Esophagus squamous epithelium (tissue), 5 donors: ENCODE data around the gene SLC35F6. TPM values are rescaled to one million over a fixed set of nuclear protein-coding genes. Genes with fewer than 3 reads are reported as not detected.

Source experiments
- DNase-seq: peaks from one replicate; lab custom pipeline; 2025; lab: John Stamatoyannopoulos, UW
- H3K27ac ChIP-seq, 4 donors: fragments of 200-600 bp; sonication (generic); one replicate each; pipeline ENCODE4 v1.5.1; 2016 to 2019; ENCODE audit warnings: mild to moderate bottlenecking in 1 of 4
- H3K27me3 ChIP-seq, 4 donors: fragments of 200-600 bp; sonication (generic); 1 replicate in 3 of 4; 2 replicates in 1 of 4; pipeline versions ENCODE4 v1.5.1 to v1.6.0; 2017 to 2021; ENCODE audit warnings: antibody characterized with exemption in 1 of 4
- H3K36me3 ChIP-seq, 3 donors: fragments of 200-600 bp; sonication (generic); one replicate each; pipeline ENCODE4 v1.5.1; 2016 to 2019
- H3K4me1 ChIP-seq, 3 donors: fragments of 200-600 bp; sonication (generic); one replicate each; pipeline ENCODE4 v1.5.1; 2017 to 2019
- H3K4me3 ChIP-seq, 4 donors: fragments of 200-600 bp; sonication (generic); 1 replicate in 3 of 4; 2 replicates in 1 of 4; pipeline ENCODE4 v1.5.1; 2016 to 2019; ENCODE audit warnings: mild to moderate bottlenecking in 2 of 4, moderate library complexity in 1 of 4
- H3K9me3 ChIP-seq, 3 donors: fragments of 200-600 bp; sonication (generic); one replicate each; pipeline ENCODE4 v1.5.1; 2016 to 2019
- POLR2A ChIP-seq, 4 donors: fragments of 450-650 bp; IDR thresholded peaks; one replicate each; pipeline ENCODE4 v1.6.1; 2017; ENCODE audit warnings: antibody characterized with exemption in 4 of 4, mild to moderate bottlenecking in 4 of 4, moderate library complexity in 3 of 4
- WGBS, 2 donors: methylation state at CpG; one replicate each; pipeline ENCODE4 v1.1.5; 2018; 5-methylcytosine and 5-hydroxymethylcytosine counted together
- intact Hi-C: fragments of 100-400 bp; cut with DNase I; formaldehyde crosslinking; loops from one replicate; pipeline ENCODE4 v1.15.0; 2022
- total RNA-seq, 4 donors: library from RNA; depleted of rRNA; stranded (reverse); fragments of >200 nt; gene quantifications; one replicate each; pipeline ENCODE4 v1.1.0, GENCODE V29; 2016
- TF ChIP-seq, protein P1 (sequence below), 6 experiments: fragments of 450-650 bp in 4 of 6; fragments of 200-600 bp in 2 of 6; sonication (generic) in 2 of 6; IDR thresholded peaks; one replicate each; pipeline ENCODE4 v1.5.1; 2016 to 2019; ENCODE audit warnings: antibody characterized with exemption in 6 of 6, mild to moderate bottlenecking in 4 of 6, moderate library complexity in 4 of 6
- donor health status: DM: yes; HTN: yes; CAD: no.

Gene SLC35F6
- total RNA-seq, 4 donors from 2014 or later = 39.6 to 61.4 (median 48.0) TPM

GRCh38 chr2:26720322-26721114 lies 43.6 kb upstream of the SLC35F6 start:
- H3K27me3 ChIP-seq = no peaks in the 10 kb centered on the region
- H3K9me3 ChIP-seq = no peaks in the 10 kb centered on the region
- no peaks in the 10 kb centered on the region for H3K36me3 ChIP-seq
- TF ChIP-seq, protein P1, sequence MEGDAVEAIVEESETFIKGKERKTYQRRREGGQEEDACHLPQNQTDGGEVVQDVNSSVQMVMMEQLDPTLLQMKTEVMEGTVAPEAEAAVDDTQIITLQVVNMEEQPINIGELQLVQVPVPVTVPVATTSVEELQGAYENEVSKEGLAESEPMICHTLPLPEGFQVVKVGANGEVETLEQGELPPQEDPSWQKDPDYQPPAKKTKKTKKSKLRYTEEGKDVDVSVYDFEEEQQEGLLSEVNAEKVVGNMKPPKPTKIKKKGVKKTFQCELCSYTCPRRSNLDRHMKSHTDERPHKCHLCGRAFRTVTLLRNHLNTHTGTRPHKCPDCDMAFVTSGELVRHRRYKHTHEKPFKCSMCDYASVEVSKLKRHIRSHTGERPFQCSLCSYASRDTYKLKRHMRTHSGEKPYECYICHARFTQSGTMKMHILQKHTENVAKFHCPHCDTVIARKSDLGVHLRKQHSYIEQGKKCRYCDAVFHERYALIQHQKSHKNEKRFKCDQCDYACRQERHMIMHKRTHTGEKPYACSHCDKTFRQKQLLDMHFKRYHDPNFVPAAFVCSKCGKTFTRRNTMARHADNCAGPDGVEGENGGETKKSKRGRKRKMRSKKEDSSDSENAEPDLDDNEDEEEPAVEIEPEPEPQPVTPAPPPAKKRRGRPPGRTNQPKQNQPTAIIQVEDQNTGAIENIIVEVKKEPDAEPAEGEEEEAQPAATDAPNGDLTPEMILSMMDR (IDR thresholded peaks at IDR 0.05) = no peak
- no peak for TF ChIP-seq POLR2A (IDR thresholded peaks at IDR 0.05)
- WGBS, 2 donors = 57 to 69% methylated on average over 3 to 6 of the region's 7 CpGs
- H3K4me3 ChIP-seq = no peak overlapping the region
- peak overlapping the region; percentile 11 to 84 (median 74) for H3K27ac ChIP-seq
- DNase-seq = no peak
- peaks cover 8 to 59% (median 39%) of the 10 kb centered on the region in 3 donors for H3K4me1 ChIP-seq
- intact Hi-C loops = no loop called here

GRCh38 chr2:26721115-26722032 lies 42.7 kb upstream of the SLC35F6 start:
- TF ChIP-seq, protein P1 (IDR thresholded peaks at IDR 0.05) = no peak
- no peak for TF ChIP-seq POLR2A (IDR thresholded peaks at IDR 0.05)
- Histone ChIP-seq H3K9me3 (no peaks in the 10 kb centered on the region), H3K4me3 (no peak overlapping the region), H3K27ac (peak overlapping the region; percentile 11 to 84 (median 74)), H3K36me3 (no peaks in the 10 kb centered on the region), H3K4me1 (peaks cover 8 to 59% (median 39%) of the 10 kb centered on the region in 3 donors), H3K27me3 (no peaks in the 10 kb centered on the region)
- intact Hi-C loops = no loop called here
- WGBS, 2 donors = 42 to 71% methylated on average over 2 to 9 of the region's 12 CpGs
- DNase-seq = no peak

GRCh38 chr2:26722328-26722727 lies 41.8 kb upstream of the SLC35F6 start:
- TF ChIP-seq POLR2A (IDR thresholded peaks at IDR 0.05) = no peak
- TF ChIP-seq, protein P1 (IDR thresholded peaks at IDR 0.05) = no peak
- Histone ChIP-seq H3K27ac (peak overlapping the region in 1 of 4 donors; percentile 84), H3K4me3 (no peak overlapping the region), H3K27me3 (peaks cover 0 to 8% (median 0%) of the 10 kb centered on the region in 4 donors), H3K36me3 (no peaks in the 10 kb centered on the region), H3K4me1 (peaks cover 8 to 59% (median 39%) of the 10 kb centered on the region in 3 donors), H3K9me3 (no peaks in the 10 kb centered on the region)
- no peak for DNase-seq
- 80 to 89% methylated on average over 1 of the region's 1 CpG for whole genome bisulfite sequencing, 2 donors
- intact Hi-C loops = no loop called here

DNA sequence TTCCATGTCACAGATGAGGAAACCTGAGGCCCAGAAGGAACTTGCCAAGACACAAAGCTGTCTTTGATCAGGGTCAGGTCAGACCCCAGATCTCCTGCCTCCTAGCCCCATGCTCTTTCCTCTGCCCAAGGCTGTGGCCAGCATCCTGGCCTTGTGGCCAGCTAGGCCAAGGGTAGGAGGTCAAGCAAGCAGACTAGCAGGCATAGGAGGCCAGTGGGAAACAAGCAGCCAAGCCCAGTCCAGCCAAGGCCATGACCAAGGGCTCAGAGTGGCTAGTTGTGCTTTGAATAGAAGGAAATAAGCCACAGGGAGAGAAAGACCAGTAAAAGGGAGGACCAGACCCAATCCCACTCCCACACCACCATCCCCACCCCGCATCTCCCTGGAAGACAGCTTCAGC lies 41.2 kb upstream of the SLC35F6 start:
- H3K36me3 ChIP-seq = no peaks in the 10 kb centered on the region
- TF ChIP-seq POLR2A (IDR thresholded peaks at IDR 0.05) = no peak
- TF ChIP-seq, protein P1 (IDR thresholded peaks at IDR 0.05) = no peak
- intact Hi-C loops = no loop called here
- DNase-seq = no peak
- 94 to 100% methylated on average over 1 of the region's 1 CpG for WGBS, 2 donors
- peaks cover 0 to 14% (median 0%) of the 10 kb centered on the region in 4 donors for H3K27me3 ChIP-seq
- H3K4me3 ChIP-seq = no peak overlapping the region
- no peaks in the 10 kb centered on the region for H3K9me3 ChIP-seq
- peak overlapping the region in 3 of 4 donors; percentile 49 to 82 (median 71) for H3K27ac ChIP-seq
- peaks cover 12 to 60% (median 39%) of the 10 kb centered on the region in 3 donors for H3K4me1 ChIP-seq
